Activated naive CD4-positive, alpha-beta T cell treated with anti-CD3 and anti-CD28 coated beads, Interleukin-2, amount 50 U/mL, for 72 hours (primary cell): ENCODE results near the gene NEK5. TPM values are rescaled to one million over a fixed set of nuclear protein-coding genes. Genes with fewer than 3 reads are reported as not detected.
A peak's percentile ranks its signal among the peaks of the same experiment; 100 is the strongest.
"Not testable (repeated sequence)": the region's sequence is repeated elsewhere in the genome, so short reads cannot be mapped to it uniquely, and the experiment has no call there.

Experiments
- ATAC-seq, 2 donors: fragments of 150-1000 bp; cut with Tn5 transposase; 2 replicates each; pipeline ENCODE4 v1.10.0; 2021; ENCODE audit warnings: mild to moderate bottlenecking in 2 of 2, moderate library complexity in 2 of 2
- DNase-seq, 2 donors: peaks; one replicate each; pipeline ENCODE4 v3.0.0; 2021 to 2022; ENCODE audit warnings: low spot score in 2 of 2
- H3K27ac Mint-ChIP-seq, 2 donors: one replicate each; pipeline ENCODE4 v1.8.0; 2022; ENCODE audit warnings: mild to moderate bottlenecking in 2 of 2, mixed read lengths in 2 of 2
- H3K36me3 Mint-ChIP-seq, 2 donors: one replicate each; pipeline ENCODE4 v1.8.0; 2022; ENCODE audit warnings: mixed read lengths in 2 of 2
- H3K9me3 Mint-ChIP-seq, 2 donors: one replicate each; pipeline ENCODE4 v1.8.0; 2022; ENCODE audit warnings: mixed read lengths in 2 of 2
- total RNA-seq, 2 donors: library from RNA; stranded (reverse); gene quantifications; one replicate each; pipeline ENCODE4 v1.2.3, GENCODE V29; 2022

Gene NEK5
- total RNA-seq, 2 donors from 2014 or later = 0.14 TPM; not detected in 1

DNA sequence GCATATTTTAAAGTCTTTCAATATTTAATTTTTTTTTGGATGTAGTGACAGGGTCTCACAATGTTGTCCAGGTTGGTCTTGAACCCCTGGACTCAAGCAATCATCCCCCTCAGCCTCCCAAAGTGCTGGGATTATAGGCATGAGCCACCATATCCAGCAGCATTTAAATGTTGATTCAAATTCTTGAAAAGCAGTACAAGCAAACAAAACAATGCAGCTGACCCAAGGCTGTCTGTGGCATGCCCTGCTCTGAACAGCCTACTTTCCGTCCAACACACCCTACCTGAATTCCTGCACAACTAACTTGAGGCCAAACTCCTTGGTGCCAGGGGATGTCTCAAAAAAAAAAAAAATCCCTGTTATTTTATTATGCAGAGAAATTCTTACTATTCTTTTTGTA is 23.0 kb downstream of the NEK5 start:
- no peaks in the 10 kb centered on the region for H3K9me3 Mint-ChIP-seq
- ATAC-seq (no peak), DNase-seq (no peak)
- no peak overlapping the region for H3K27ac Mint-ChIP-seq
- H3K36me3 Mint-ChIP-seq = no peaks in the 10 kb centered on the region

DNA sequence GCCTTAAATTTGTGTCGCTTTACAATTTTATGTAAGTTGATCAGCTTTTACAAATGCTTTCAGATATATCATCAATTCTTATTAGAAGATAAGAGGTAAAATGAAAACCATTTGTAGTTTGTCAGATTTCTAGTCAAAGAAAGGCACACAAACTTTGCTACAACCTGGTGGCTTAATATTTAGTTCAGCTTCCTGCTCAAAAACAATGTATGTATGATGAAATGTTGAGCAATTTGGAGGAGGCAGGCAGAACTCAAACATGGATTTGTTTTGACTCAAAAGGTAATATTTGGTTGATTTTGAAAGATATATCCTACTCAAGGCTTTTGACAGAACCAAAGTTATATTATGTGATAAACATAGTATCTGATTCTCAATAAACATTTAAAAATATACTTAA is 24.2 kb downstream of the NEK5 start:
- DNase-seq (no peak), ATAC-seq (no peak)
- no peaks in the 10 kb centered on the region for H3K9me3 Mint-ChIP-seq
- no peaks in the 10 kb centered on the region for H3K36me3 Mint-ChIP-seq
- no peak overlapping the region for H3K27ac Mint-ChIP-seq

DNA sequence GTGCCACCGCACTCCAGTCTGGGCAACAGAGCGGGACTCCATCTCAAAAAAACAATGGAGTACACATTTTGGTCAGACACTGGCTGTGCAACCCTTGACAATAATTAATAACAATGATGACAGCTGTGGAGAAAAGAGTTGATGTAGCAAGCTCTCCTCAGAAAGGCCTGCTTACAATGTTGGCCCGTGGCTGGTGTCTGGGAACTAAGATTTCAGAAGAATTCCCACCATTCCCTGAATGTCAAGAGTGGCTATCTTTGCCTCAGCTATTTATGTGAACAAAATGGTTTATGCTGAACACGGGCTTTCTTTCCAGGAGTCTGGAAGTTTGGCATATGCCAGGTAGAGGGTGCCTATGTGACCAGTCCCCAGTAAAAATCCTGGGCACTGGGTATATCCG is 25.5 kb downstream of the NEK5 start:
- Mint-ChIP-seq H3K9me3 (no peaks in the 10 kb centered on the region), H3K27ac (no peak overlapping the region), H3K36me3 (no peaks in the 10 kb centered on the region)
- DNase-seq (no peak), ATAC-seq (no peak)

- DNase-seq, H3K9me3 Mint-ChIP-seq, ATAC-seq, H3K36me3 Mint-ChIP-seq, H3K27ac Mint-ChIP-seq: not testable (repeated sequence)
These were observed 26.4 kb downstream of the NEK5 start for GRCh38 chr13:52102423-52102822.

GRCh38 chr13:52097197-52097596 is 31.7 kb downstream of the NEK5 start:
- ATAC-seq (no peak), DNase-seq (no peak)
- Mint-ChIP-seq H3K9me3 (no peaks in the 10 kb centered on the region), H3K27ac (no peak overlapping the region), H3K36me3 (no peaks in the 10 kb centered on the region)

DNA sequence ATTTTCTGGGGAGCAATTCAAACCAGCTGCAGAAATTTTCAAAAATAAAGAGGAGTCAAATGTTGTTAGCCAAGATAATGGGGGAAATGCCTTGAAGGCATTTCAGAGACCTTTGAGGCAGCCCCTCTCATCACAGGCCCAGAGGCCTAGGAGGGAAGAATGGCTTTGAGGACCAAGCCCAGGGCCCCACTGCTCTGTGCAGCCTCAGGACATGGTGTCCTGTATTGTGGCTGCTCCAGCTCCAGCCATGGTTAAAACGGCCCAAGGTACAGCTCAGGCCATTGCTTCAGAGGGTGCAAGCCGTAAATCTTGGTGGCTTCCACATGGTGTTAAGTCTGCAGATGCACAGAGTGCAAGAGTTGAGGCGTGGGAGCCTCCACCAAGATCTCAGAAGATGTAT is 32.1 kb downstream of the NEK5 start:
- DNase-seq = no peak
- ATAC-seq = no peak
- no peaks in the 10 kb centered on the region for H3K9me3 Mint-ChIP-seq
- H3K36me3 Mint-ChIP-seq = no peaks in the 10 kb centered on the region
- H3K27ac Mint-ChIP-seq = no peak overlapping the region

- no peak for ATAC-seq
- Mint-ChIP-seq H3K36me3 (no peaks in the 10 kb centered on the region), H3K27ac (no peak overlapping the region), H3K9me3 (no peaks in the 10 kb centered on the region)
- no peak for DNase-seq
These were observed 32.8 kb downstream of the NEK5 start for GRCh38 chr13:52096062-52096461.

DNA sequence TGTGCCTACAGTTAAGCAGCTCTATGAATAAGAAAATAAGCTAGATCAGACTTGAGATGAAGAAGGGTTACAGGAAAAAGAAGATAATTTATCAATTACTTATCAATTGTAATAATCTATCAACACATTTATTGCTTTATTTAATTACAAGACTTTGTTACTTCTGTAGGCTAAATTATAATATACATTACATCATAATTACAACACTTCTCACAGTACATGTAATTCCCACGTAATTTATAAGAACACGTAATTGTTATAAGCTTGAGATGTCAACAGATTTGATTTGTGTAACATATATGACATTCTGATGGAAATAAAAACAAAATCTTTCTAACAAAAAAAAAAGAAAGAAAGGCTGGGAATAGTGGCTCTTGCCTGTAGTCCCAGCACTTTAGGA is 36.8 kb downstream of the NEK5 start:
- no peaks in the 10 kb centered on the region for H3K9me3 Mint-ChIP-seq
- ATAC-seq (no peak), DNase-seq (no peak)
- no peak overlapping the region for H3K27ac Mint-ChIP-seq
- no peaks in the 10 kb centered on the region for H3K36me3 Mint-ChIP-seq

- ATAC-seq (no peak), DNase-seq (no peak)
- no peaks in the 10 kb centered on the region for H3K36me3 Mint-ChIP-seq
- no peak overlapping the region for H3K27ac Mint-ChIP-seq
- no peaks in the 10 kb centered on the region for H3K9me3 Mint-ChIP-seq
These were observed 37.4 kb downstream of the NEK5 start for GRCh38 chr13:52091473-52091872.

- ATAC-seq (no peak), DNase-seq (no peak)
- Mint-ChIP-seq H3K9me3 (no peaks in the 10 kb centered on the region), H3K36me3 (no peaks in the 10 kb centered on the region), H3K27ac (no peak overlapping the region)
These were observed 43.5 kb downstream of the NEK5 start for GRCh38 chr13:52085421-52085820.

- not testable (repeated sequence) for ATAC-seq, H3K9me3 Mint-ChIP-seq, DNase-seq, H3K36me3 Mint-ChIP-seq, H3K27ac Mint-ChIP-seq
These were observed 43.9 kb downstream of the NEK5 start for GRCh38 chr13:52084981-52085380.

DNA sequence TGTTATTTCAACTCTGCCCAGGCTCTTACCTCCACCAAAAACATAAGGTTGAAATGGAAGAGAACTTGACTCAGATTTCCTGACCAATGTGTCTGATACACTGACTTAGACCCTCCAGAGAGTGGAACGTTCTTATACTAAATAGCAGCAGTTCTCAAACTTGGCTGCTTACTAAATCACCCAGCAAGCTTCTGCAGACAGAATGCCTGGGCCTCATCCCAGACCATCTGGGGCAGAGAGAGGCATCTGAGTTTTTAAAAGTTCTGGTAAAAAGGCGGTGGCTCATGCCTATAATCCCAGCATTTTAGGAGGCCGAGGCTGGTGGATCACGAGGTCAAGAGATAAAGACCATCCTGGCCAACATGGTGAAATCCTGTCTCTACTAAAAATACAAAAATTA is 46.3 kb downstream of the NEK5 start:
- no peak overlapping the region for H3K27ac Mint-ChIP-seq
- ATAC-seq = no peak
- DNase-seq = no peak
- no peaks in the 10 kb centered on the region for H3K9me3 Mint-ChIP-seq
- H3K36me3 Mint-ChIP-seq = no peaks in the 10 kb centered on the region

GRCh38 chr13:52079891-52080290 is 49.0 kb downstream of the NEK5 start:
- not testable (repeated sequence) for H3K36me3 Mint-ChIP-seq, DNase-seq, H3K27ac Mint-ChIP-seq, ATAC-seq, H3K9me3 Mint-ChIP-seq

DNA sequence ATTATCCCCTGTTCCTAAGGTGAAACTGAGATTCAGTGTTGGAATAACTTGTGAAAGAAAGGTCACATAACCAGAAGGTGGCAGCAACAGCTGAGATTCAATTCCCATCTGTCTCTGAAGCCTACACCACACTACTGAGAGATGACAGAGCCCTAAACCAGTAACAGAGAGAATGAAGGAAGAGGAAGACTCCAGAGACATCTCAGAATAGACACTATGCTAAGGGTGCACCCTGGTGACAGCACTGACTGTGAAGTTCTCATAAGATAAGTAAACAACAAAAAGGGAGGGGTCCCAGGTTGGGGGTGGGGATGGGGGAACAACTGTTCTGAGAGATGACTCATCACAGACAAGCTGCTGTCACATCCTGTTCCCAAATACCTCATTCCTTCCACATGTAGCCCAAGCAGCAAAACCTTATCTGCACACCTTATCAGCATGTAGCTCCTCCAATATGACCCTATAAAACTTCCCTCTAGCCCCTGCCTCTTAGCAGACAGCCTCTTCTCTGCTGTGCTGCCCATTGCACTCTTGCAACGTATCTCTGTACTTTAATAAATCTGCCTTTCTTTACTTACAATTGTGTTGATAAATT is 57.8 kb downstream of the NEK5 start:
- H3K9me3 Mint-ChIP-seq = peaks cover 19 to 21% of the 10 kb centered on the region in 2 donors
- H3K27ac Mint-ChIP-seq = no peak overlapping the region
- DNase-seq (no peak), ATAC-seq (peak; percentile 61 to 92)
- peaks cover 15 to 16% of the 10 kb centered on the region in 2 donors for H3K36me3 Mint-ChIP-seq

- peaks cover 20 to 23% of the 10 kb centered on the region in 2 donors for H3K36me3 Mint-ChIP-seq
- no peak for DNase-seq
- peaks cover 21 to 25% of the 10 kb centered on the region in 2 donors for H3K9me3 Mint-ChIP-seq
- no peak for ATAC-seq
- no peak overlapping the region for H3K27ac Mint-ChIP-seq
These were observed 61.6 kb downstream of the NEK5 start for GRCh38 chr13:52067237-52067636.

GRCh38 chr13:52061587-52061986 is 67.3 kb downstream of the NEK5 start:
- H3K36me3 Mint-ChIP-seq = peaks cover 5 to 7% of the 10 kb centered on the region in 2 donors
- no peak for ATAC-seq
- no peak for DNase-seq
- no peak overlapping the region for H3K27ac Mint-ChIP-seq
- peaks cover 8 to 9% of the 10 kb centered on the region in 2 donors for H3K9me3 Mint-ChIP-seq

DNA sequence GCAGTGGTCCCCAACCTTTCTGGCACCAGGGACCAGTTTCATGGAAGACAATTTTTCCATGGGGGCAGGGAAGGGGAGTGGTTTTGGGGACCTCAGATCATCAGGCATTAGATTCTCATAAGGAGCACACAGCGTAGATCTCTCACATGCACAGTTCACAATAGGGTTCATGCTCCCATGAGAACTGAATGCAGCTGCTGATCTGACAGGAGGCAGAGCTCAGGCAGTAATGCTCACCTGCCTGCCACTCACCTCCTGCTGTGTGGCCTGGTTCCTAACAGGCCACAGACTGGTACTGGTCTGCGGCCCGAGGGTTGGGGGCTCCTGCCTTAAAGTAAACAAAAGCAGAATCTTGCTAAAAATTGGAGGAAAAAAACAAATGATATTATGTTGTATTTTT is 67.8 kb downstream of the NEK5 start:
- ATAC-seq, H3K9me3 Mint-ChIP-seq, H3K36me3 Mint-ChIP-seq: not testable (repeated sequence)

DNA sequence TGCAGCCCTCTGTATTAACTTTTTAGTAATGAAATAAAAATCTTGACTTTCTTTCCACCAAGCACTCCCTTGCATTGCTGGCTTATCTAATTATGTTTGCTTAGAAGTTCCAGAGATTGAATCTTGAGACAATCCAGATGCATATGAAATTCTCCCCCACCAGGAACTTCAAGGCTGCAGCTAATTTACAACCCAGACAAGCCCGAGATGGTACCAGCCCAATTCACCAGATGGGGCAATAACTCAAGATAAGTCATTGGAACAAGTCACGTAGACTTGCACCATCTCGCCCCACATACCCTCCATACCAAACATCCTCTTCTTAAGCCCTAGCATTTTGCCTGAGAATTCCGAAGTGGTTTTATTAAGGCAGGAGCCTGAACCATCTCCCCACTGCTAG is 75.4 kb downstream of the NEK5 start:
- DNase-seq (no peak), ATAC-seq (no peak)
- Mint-ChIP-seq H3K36me3 (peaks cover 7 to 11% of the 10 kb centered on the region in 2 donors), H3K27ac (no peak overlapping the region), H3K9me3 (peaks cover 8 to 12% of the 10 kb centered on the region in 2 donors)

More for the DNA sequence above, 67.8 kb downstream of the NEK5 start:
- DNase-seq, H3K27ac Mint-ChIP-seq: not testable (repeated sequence)

- no peak overlapping the region for H3K27ac Mint-ChIP-seq
- H3K36me3 Mint-ChIP-seq = peaks cover 7 to 11% of the 10 kb centered on the region in 2 donors
- no peak for DNase-seq
- peaks cover 8 to 12% of the 10 kb centered on the region in 2 donors for H3K9me3 Mint-ChIP-seq
- ATAC-seq = no peak
These were observed 77.5 kb downstream of the NEK5 start for GRCh38 chr13:52051400-52051799.
